Measurements from ENCODE around the gene CBS. TPM values are rescaled to one million over a fixed set of nuclear protein-coding genes. Genes with fewer than 3 reads are reported as not detected.

Gene CBS
- total RNA-seq, 1 donor from 2014 or later: 92.1 TPM

- DNase-seq (ENCODE audit: extremely low spot score, unreplicated experiment): no peak
- TF ChIP-seq CTCF (IDR thresholded peaks at IDR 0.05): no peak
- Mint-ChIP-seq H3K36me3 (ENCODE audit: unreplicated experiment) (peaks cover 19% of the 10 kb centered on the region), H3K27ac (ENCODE audit: unreplicated experiment) (no peak overlapping the region), H3K9me3 (ENCODE audit: unreplicated experiment) (no peaks in the 10 kb centered on the region), H3K4me3 (ENCODE audit: unreplicated experiment) (no peak overlapping the region), H3K27me3 (ENCODE audit: unreplicated experiment) (no peaks in the 10 kb centered on the region), H3K4me1 (ENCODE audit: unreplicated experiment) (peaks cover 7% of the 10 kb centered on the region)
These were observed 54.9 kb downstream of the CBS start for GRCh38 chr21:43020771-43021170.

GRCh38 chr21:43020177-43020576, 55.5 kb downstream of the CBS start:
- Mint-ChIP-seq H3K9me3 (ENCODE audit: unreplicated experiment) (no peaks in the 10 kb centered on the region), H3K4me3 (ENCODE audit: unreplicated experiment) (no peak overlapping the region), H3K27me3 (ENCODE audit: unreplicated experiment) (no peaks in the 10 kb centered on the region), H3K4me1 (ENCODE audit: unreplicated experiment) (peaks cover under 1% of the 10 kb centered on the region), H3K36me3 (ENCODE audit: unreplicated experiment) (peaks cover 19% of the 10 kb centered on the region), H3K27ac (ENCODE audit: unreplicated experiment) (no peak overlapping the region)
- no peak for TF ChIP-seq CTCF (IDR thresholded peaks at IDR 0.05)
- no peak for DNase-seq (ENCODE audit: extremely low spot score, unreplicated experiment)

GRCh38 chr21:43018519-43018918, 57.1 kb downstream of the CBS start:
- Mint-ChIP-seq H3K9me3 (ENCODE audit: unreplicated experiment) (no peaks in the 10 kb centered on the region), H3K27me3 (ENCODE audit: unreplicated experiment) (no peaks in the 10 kb centered on the region), H3K27ac (ENCODE audit: unreplicated experiment) (no peak overlapping the region), H3K36me3 (ENCODE audit: unreplicated experiment) (peaks cover 25% of the 10 kb centered on the region), H3K4me1 (ENCODE audit: unreplicated experiment) (no peaks in the 10 kb centered on the region), H3K4me3 (ENCODE audit: unreplicated experiment) (no peak overlapping the region)
- TF ChIP-seq CTCF (IDR thresholded peaks at IDR 0.05): no peak
- no peak for DNase-seq (ENCODE audit: extremely low spot score, unreplicated experiment)

- no peak overlapping the region for H3K27ac Mint-ChIP-seq (ENCODE audit: unreplicated experiment)
- H3K36me3 Mint-ChIP-seq (ENCODE audit: unreplicated experiment): peaks cover 23% of the 10 kb centered on the region
- H3K4me3 Mint-ChIP-seq (ENCODE audit: unreplicated experiment): no peak overlapping the region
- no peaks in the 10 kb centered on the region for H3K4me1 Mint-ChIP-seq (ENCODE audit: unreplicated experiment)
- no peak for TF ChIP-seq CTCF (IDR thresholded peaks at IDR 0.05)
- H3K27me3 Mint-ChIP-seq (ENCODE audit: unreplicated experiment): no peaks in the 10 kb centered on the region
- no peak for DNase-seq (ENCODE audit: extremely low spot score, unreplicated experiment)
- no peaks in the 10 kb centered on the region for H3K9me3 Mint-ChIP-seq (ENCODE audit: unreplicated experiment)
These were observed 58.9 kb downstream of the CBS start for GRCh38 chr21:43016728-43017127.

- H3K9me3 Mint-ChIP-seq (ENCODE audit: unreplicated experiment): no peaks in the 10 kb centered on the region
- H3K36me3 Mint-ChIP-seq (ENCODE audit: unreplicated experiment): peaks cover 23% of the 10 kb centered on the region
- no peak overlapping the region for H3K27ac Mint-ChIP-seq (ENCODE audit: unreplicated experiment)
- TF ChIP-seq CTCF (IDR thresholded peaks at IDR 0.05): no peak
- H3K4me3 Mint-ChIP-seq (ENCODE audit: unreplicated experiment): no peak overlapping the region
- no peak for DNase-seq (ENCODE audit: extremely low spot score, unreplicated experiment)
- H3K4me1 Mint-ChIP-seq (ENCODE audit: unreplicated experiment): no peaks in the 10 kb centered on the region
- no peaks in the 10 kb centered on the region for H3K27me3 Mint-ChIP-seq (ENCODE audit: unreplicated experiment)
These were observed 59.6 kb downstream of the CBS start for GRCh38 chr21:43015906-43016540.
